GM21381 (cell line): ENCODE measurements around the gene PKD2L1.
A peak's percentile ranks its signal among the peaks of the same experiment; 100 is the strongest.
"Not testable (repeated sequence)": the region's sequence is repeated elsewhere in the genome, so short reads cannot be mapped to it uniquely, and the experiment has no call there.

Experiments
- ATAC-seq: cut with Tn5 transposase; IDR thresholded peaks from one replicate; pipeline ENCODE4 v1.9.1; 2021; ENCODE audit warnings: mild to moderate bottlenecking, moderate library complexity; ENCODE audit not compliant: unreplicated experiment

The PKD2L1 gene

DNA sequence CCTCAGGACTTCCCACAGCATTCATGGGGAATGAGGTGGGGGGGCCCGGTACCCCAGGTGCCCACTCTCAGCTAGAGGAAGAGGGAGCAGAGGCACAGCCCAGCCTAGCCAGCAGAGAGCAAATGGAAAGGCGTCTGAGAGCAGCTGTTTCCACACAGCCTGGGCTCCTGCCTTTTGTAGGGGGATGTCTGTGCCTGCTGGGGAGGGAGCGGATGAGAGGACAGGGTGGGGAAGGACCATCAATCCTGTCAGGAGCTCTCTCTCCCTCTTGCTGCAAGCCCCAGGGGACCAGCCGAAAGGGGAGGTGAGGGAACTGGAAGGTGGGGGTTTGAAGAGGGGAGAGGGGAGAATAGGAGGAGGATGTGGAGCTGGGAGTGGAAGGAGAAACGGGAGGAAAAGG lies at the start of gene PKD2L1:
TSS of gene PKD2L1 (minus strand) at position 150 of the 400 bp plus-strand sequence. CDS start at position 25, 125 bp downstream.
- no peak for ATAC-seq

DNA sequence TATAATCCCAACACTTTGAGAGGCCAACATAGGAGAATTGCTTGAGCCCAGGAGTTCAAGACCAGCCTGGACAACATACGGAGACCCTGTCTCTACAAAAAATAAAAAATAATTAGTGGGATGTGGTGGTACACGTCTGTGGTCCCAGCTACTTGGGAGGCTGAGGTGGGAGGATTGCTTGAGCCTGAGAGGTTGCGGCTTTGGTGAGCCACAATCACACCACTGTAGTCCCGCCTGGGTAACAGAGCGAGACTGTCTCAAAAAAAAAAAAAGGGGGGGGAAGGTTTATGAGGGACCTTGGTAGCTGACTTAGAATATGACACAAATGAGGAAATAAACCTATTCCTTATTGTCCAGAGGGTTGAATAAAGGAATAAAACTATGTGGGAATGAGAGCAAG lies 47.8 kb upstream of the PKD2L1 start:
- ATAC-seq = no peak

DNA sequence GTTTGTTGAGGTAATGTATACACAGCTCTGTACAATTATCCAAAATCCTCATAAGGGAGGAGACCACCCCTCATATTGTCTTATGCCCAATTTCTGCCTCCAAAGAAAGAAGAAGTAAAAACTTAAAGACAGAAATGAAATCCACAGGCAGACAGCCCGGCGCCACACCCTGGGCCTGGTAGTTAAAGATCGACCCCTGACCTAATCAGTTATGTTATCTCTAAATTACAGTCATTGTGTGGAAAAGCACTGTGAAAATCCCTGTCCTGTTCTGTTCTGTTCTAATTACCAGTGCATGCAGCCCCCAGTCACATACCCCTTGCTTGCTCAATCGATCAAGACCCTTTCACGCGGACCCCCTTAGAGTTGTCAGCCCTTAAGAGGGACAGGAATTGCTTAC lies 46.6 kb upstream of the PKD2L1 start:
- ATAC-seq = not testable (repeated sequence)

DNA sequence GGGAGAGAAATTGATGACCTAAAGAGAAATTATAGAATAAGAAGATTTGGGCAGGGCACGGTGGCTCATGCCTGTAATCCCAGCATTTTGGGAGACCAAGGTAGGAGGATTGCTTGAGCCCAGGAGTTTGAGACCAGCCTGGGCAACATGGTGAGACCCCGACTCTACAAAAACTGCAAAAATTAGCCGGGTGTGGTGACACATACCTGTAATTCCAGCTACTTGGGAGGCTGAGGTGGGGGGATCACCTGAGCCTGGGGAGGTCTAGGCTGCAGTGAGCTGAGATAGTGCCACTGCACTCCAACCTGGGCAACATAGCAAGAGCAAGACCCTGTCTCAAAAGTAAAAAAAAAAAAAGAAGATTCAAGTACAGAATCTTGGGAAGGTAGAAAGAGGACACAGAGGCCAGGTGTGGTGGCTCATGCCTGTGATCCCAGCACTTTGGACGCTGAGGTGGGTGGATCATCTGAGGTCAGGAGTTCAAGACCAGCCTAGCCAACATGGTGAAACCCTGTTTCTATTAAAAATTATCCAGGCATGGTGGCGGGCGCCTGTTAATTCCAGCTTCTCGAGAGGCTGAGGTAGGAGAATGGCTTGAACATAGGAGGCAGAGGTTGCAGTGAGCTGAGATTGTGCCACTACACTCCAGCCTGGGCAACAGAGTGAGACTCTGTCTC lies 44.8 kb upstream of the PKD2L1 start:
- not testable (repeated sequence) for ATAC-seq

DNA sequence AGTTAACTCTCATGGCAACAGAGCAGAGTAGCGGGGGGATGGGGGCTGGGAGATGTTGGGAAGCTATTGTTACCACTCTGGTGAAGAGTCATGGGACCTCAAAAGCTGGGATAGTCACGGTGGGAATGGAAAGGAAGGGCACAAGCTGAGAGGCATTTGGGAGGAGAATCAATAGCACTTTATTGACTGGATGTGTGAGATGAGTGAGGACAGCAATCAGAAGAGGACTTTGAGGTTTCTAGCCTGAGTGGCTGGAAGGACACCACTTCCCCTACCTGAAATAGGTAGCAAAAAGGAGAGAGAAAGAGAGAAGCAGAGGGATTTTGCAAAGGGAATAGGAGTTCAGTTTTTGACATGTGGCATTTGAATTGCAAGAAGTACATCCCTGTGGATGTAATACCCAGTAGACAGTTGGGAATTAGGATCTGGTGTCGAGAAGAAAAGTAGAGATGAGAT lies 44.2 kb upstream of the PKD2L1 start:
- ATAC-seq = no peak

DNA sequence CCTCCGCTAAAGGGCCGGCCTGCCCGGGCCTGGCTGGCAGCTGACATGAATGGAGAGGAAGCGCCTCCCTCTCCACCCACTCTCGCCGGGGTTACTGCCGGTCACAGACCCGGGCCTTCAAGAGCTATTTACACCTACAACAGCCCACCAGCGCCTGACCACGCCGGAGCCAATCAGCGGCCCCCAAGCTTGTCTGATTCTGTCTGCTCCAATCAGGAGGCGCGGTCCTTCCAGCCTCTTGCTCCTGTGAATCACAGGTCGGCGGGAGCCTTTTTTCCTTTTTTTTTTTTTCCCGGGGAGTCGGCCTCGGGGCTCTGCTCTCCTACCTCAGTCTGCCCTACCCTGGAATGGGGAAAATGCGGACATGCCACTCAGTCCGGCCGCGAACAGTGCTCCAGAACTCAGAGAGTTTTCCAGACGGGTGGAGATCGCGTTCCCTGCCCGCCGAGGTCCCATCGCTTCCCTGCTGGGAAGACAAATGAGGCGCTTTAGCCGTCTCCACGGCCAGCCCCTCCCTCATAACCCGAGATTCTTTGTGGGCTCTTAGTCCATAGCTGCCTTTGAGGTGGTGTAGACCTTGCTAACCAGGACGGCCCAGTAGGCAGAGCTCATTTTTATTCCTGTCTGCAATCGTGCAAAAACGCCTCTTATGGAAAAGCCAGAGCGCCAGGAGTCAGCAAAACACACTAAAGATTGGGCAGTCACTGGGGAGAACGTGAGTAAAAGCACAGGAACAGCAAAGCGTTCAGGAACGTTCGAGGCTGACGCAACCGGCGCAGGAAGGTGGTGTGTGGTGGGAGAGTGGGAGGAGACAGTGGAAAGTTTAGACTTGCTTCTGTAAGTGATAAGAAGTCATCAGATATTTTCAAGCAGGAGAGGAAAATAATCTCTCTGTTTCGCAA lies 43.5 kb upstream of the PKD2L1 start:
- peak; percentile 85 for ATAC-seq

DNA sequence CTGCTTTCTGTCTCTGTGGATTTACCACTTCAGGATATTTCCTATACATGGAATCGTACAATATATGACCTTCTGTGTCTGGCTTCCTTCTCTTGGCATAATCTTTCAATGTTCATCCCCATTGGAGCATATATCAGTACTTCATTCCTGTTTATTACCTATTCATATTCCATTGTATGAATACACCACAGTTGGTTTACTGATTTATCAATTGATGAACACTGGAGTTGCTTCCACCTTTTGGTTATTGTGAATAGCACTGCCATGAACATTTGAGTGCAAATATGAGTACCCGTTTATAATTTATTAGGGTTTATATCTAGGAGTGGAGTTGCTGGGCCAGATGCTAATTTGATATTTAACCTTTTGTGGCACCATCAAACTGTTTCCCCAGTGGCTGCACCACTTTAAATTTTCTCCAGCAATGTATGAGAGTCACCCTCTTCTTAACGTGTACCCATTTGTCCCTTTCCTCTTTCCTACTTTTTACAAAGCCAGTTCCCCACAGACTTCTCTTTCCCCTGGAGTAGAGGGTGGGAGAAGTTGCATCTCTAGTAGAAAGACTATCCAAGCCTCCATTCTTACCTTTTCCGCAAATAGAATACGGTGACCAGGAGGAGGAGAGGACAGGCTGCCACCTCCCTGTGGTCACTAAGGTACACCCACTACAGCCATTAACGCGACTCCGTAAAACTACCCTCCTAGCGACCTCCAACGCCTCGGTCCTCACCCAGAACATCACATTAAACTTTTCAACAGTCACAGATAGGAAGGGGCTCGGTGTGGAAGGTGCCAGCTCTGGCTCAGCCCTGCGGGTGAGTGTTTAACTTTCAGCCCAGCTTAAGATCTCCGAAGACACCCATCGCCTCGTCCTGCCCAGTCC lies 42.6 kb upstream of the PKD2L1 start:
- no peak for ATAC-seq

DNA sequence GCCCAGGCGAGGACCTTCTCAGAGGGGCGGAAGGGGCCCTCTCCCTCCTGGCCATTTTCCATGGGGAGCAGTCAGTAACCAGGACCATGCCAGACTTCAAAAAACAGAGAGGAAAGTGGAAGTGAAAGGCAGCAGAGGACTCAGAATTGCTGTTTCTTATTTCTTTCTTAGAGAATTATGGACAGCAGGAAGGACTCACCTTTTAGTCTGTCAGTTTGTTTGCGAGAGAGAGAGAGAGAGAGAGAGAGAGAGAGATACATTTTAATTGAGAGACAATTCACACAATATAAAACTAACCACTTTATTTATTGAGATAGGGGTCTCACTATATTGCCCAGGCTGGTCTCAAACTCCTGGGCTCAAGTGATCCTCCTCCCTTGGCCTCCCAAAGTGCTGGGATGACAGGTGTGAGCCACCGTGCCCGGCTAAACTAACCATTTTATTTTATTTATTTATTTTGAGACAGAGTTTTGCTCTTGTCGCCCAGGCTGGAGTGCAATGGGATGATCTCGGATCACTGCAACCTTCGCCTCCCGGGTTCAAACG lies 41.5 kb upstream of the PKD2L1 start:
- no peak for ATAC-seq

DNA sequence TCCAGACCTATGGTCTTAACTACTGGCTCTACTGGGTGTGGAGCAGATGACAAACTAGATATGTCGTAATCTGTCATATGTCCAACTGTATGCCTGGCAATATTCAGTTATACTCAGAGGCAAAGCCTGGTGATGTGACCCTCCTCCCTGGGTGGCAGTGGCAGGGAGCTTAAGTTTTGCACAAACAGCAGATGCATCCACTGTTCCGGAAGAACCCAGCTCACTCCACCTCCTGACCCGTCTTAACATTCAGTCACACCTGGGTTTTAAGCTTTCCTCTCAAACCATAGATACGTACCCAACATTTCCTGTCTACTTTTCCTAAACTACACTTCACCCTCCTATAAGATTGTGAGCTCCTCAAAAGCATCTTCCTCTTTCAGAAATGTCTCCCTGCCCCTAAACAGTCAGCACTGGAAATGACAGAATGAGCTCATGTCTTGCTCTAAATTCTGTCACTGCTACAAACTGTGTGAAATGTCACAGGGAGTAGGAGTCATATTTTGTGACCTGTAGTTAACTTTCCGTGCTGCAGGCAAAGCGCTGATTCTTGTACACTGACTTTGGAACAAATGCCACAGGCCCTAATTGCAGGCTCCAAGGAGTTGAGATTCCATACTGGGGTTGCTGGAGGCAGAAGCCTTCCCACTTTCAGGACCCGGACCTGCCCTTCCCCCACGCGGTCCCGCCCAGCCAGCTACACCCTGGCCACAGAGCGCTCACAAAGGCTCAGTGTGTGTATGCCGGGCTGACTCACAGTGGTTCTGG lies 40.9 kb upstream of the PKD2L1 start:
- ATAC-seq = no peak

DNA sequence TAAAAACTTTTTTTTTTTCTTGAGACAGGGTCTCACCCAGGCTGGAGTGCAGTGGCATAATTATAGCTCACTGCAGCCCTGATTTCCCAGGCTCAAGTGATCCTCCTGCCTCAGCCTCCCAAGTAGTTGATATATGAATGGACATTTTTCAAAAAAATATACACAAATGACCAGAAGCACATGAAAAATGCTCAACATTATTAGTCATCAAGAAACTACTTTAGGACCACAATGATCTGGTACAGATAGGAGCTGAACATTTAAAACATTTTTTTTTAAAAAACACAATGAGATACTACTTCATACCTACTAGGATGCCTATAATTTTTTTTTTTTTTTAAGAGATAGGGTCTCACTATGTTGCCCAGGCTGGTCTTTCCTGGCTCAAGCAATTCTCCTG lies 38.7 kb upstream of the PKD2L1 start:
- ATAC-seq = no peak

DNA sequence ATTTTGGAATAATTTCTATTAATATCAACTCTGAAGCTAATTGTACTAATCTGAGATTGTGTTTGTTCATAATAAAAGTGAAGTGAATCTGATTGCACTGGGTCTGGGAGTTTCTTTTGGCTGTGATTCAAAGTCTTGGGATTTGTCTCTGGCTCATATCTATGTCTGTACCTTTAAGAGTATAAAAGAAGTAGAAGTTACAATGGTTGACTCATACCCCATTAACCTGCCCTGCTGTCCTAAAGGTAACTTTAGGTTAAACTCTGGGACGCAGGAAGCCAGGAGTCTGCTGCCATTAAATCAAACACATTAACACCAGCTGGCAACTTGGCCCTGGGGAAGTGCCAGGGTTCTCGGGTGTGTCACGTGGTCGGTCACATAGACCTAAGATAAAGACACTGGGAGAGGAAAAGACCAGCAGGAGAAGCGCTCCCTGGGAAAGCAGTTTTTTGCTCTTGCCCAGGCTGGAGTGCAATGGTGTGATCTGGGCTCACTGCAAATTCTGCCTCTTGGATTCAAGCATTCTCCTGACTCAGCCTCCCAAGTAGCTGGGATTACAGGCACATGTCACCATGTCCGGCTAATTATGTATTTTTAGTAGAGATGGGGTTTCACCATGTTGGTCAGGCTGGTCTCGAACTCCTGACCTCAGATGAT lies 34.8 kb upstream of the PKD2L1 start:
- no peak for ATAC-seq

DNA sequence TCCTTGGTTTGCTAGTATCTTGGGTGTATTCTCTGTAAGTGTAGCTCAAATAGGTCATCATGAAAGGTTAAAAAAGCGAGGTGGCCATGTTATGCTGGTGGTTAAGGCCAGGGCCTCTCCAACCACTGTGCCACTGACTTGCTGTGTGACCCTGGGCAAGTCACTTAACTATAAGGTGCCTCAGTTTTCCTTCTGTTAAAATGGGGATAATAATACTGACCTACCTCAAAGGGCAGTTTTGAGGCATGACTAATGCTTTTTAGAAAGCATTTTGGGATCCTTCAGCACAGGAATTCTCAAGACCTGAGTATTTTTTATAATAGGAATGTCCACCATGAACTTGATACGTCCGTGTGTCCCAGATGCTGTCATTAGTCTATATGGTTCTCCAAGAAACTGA lies 34.1 kb upstream of the PKD2L1 start:
- no peak for ATAC-seq

DNA sequence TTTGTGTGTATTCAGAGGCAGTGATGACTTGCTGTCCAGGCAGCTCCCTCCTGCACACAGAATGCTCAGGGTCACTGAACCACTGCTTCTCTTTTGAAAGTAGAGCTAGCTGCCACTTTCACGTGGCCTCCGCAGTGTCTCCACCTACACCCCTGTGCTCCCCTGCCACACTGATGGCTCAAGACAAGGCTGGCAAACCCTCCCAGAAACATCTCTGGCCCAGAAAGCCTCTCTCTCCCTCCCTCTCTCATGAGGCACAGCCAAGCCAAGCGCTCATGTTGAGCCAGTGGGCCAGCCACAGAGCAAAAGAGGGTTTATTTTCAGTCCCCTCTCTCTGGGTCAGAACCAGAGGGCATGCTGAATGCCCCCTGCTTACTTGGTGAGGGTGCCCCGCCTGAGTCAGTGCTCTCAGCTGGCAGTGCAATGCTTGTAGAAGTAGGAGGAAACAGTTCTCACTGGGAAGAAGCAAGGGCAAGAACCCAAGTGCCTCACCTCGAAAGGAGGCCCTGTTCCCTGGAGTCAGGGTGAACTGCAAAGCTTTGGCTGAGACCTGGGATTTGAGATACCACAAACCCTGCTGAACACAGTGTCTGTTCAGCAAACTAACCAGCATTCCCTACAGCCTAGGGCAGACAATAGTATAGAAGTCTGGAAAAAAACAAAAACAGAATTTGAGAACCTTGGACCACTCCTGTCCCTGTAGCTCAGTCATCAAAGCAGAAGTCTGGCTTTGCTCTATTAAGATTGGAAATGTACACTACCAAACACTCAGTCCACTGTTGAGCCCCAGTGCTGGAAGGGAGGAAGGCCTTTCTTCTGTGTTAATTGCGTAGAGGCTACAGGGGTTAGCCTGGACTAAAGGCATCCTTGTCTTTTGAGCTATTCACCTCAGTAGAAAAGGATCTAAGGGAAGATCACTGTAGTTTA lies 32.8 kb upstream of the PKD2L1 start:
- ATAC-seq = no peak

DNA sequence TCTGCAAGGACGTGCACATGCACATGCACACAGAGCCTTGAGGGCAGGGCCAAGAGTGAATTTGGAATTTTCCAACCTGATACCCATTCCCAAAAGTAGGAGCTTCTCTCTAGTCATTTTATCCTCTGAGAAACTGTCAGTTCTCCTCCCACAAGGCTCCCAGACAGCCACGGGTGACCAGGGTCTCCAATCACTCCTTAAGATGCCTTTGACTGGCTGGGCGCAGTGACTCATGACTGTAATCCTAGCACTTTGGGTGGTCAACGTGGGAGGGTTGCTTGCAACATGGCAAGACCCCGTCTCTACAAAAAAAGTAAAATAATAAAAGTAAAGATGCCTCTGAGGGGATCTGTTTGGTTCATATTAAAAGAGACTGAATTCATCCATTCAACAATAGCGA lies 30.2 kb upstream of the PKD2L1 start:
- no peak for ATAC-seq

DNA sequence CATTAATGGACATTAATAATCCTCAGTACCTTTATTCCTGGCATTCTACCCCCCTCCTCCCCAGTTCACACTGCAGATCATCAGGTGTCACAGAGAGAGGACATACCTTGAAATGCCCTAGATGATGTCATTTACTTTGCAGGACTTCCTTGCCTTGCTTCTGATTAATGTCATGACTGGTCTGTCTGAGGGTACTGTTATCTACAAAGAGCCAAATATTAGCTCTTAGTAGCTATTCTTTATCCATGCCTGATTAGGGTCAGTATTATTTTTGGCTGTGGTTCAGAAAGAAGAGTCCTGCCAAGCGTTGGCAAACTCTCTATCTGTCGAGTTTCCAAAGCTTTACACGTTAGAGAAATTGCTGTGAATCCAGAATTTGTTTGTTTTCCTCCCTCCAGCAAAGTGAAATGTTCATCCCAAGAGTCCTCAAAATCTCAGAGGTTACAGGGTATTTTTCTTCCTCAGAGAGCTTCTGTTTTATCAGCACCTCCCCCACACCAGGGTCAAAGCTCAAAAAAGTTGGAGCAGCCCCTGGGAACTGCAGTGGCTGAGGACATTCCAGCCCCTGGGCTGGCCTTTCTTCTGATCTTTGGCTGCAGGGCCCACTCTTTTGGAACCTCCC lies 29.6 kb upstream of the PKD2L1 start:
- no peak for ATAC-seq

DNA sequence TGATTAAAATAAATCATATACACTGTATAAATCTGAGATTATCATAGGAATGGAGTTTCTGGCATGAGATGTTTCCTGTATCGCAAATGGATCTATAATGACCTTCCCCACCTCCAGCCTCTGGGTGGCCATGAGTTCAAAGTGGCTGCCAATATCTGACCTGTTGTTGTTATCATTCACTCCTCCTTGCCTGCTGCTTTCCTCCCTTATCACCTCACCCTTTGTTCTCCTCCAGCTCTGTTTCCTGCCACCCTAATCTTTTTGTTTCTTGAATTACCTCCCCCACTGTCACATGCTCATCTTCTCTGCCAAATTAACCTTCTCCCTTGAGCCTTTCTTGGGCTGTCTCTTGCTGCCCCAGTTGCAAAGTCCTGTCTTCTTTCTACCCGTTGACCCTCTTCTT lies 29.0 kb upstream of the PKD2L1 start:
- no peak for ATAC-seq

DNA sequence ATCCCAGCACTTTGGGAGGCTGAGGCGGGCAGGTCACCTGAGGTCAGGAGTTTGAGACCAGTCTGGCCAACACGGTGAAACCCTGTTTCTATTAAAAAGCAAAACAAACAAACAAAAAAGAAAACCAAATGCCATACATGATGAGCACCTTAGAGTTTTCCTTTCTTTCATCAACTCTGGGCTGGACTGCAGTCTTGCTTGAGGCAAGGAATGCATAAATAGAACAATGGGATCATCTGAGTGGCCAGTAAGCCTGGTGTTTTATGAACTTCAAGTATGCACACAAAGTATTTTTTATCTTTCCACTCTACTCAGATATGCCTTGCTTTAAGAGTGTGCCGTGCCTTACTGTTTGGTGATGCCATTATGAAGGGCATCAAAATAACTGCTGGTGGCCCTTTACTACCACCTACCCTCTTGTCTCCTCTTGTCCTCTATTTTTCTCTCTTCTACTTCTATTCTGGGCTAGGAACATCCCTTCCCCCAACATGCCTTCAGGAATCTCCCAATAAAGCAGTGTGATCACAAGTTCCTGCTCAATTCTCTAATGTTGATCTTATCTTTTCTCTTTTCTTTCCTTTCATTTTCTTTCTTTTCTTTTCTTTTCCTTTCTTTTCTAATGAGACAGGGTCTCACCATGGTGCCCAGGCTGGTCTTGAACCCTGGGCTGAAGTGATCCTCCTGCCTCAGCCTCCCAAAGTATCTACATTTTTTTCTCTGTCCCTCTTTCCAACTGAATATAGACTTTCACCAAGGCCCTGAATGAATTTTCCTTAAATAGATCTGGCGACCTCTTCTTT lies 27.2 kb upstream of the PKD2L1 start:
- ATAC-seq = no peak
